ENCODE measurements around the gene STX16. TPM values are rescaled to one million over a fixed set of nuclear protein-coding genes. Genes with fewer than 3 reads are reported as not detected.

The STX16 gene
- total and polyA plus RNA-seq, 2 donors (not counting 1 experiment from before 2014, with no cell fraction given), result 39.3 to 64.9 TPM

DNA sequence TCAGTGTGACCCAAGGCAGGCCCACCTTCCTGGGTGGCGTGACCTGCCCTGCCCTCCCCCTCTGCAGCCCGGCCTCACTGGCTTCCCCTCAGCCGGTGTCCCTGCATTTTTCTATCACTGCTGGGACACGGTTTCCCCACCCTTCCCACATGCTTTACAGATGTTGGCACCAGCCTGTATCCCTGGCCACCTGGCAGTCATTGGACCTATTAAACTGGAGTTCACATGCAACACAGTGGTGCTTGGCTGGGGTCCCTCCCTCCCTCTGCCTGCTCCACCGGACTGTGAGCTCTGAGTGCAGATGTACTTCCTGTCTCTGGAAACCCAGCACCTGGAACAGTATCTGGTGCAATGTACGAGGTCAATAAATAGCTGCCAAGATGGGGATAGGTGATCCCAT is 25.5 kb upstream of the STX16 start:
- Histone ChIP-seq H3K4me1 (ENCODE audit: control insufficient read depth, extremely low read depth, insufficient read depth, low read length) (peaks cover 9% of the 10 kb centered on the region), H3K9me3 (ENCODE audit: control insufficient read depth, insufficient read depth, low read depth, low read length) (no peaks in the 10 kb centered on the region), H3K9ac (ENCODE audit: insufficient read depth, low read length) (no peak overlapping the region), H3K79me2 (ENCODE audit: control insufficient read depth, insufficient read depth, low read length) (no peaks in the 10 kb centered on the region), H4K20me1 (ENCODE audit: control insufficient read depth, extremely low read depth, insufficient read depth, low read length) (no peaks in the 10 kb centered on the region), H3K4me3 (replicated peaks in 1 of 4; ENCODE audit: control extremely low read depth in 1 of 4, insufficient read depth in 1 of 4, low read depth in 3 of 4, low read length in 4 of 4) (no peak overlapping the region), H3K4me2 (ENCODE audit: extremely low read depth, insufficient read depth, low read length) (no peak overlapping the region), H3K27me3 (ENCODE audit: control insufficient read depth, insufficient read depth, low read length) (no peaks in the 10 kb centered on the region), H2AFZ (ENCODE audit: low read length) (no peak overlapping the region), H3K36me3 (ENCODE audit: control insufficient read depth, insufficient read depth, low read length) (no peaks in the 10 kb centered on the region), H3K27ac (ENCODE audit: insufficient read depth, low read length) (no peak overlapping the region)
- DNase-seq (ENCODE audit: low read depth in 2 of 2), result no peak
- TF ChIP-seq, protein P1, sequence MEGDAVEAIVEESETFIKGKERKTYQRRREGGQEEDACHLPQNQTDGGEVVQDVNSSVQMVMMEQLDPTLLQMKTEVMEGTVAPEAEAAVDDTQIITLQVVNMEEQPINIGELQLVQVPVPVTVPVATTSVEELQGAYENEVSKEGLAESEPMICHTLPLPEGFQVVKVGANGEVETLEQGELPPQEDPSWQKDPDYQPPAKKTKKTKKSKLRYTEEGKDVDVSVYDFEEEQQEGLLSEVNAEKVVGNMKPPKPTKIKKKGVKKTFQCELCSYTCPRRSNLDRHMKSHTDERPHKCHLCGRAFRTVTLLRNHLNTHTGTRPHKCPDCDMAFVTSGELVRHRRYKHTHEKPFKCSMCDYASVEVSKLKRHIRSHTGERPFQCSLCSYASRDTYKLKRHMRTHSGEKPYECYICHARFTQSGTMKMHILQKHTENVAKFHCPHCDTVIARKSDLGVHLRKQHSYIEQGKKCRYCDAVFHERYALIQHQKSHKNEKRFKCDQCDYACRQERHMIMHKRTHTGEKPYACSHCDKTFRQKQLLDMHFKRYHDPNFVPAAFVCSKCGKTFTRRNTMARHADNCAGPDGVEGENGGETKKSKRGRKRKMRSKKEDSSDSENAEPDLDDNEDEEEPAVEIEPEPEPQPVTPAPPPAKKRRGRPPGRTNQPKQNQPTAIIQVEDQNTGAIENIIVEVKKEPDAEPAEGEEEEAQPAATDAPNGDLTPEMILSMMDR (conservative IDR thresholded peaks at IDR 0.05 in 1 of 2, IDR thresholded peaks at IDR 0.05 in 1 of 2; ENCODE audit: low read depth in 1 of 2, low read length in 2 of 2), result no peak
- TF ChIP-seq EZH2 (IDR thresholded peaks at IDR 0.05; ENCODE audit: low read length, missing control alignments), result no peak

DNA sequence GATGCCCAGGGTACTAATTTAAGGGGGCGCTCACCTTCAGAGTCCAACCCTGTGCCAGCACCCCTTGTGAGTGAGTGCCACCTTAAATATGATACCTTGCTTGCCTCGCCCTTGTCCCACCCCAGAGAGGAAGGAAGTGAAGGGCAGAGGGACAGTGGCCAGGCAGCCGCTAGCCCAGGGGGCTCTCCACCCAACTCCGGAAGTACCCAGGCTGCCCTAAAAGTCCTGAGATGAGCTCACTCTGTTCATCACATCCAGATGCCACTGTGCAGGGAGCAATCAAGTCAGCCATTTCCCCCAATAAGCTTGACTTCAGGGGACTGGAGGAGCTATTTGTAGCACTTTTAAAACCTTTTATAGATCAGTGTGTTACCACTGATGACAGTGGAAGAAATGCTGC is 25.0 kb upstream of the STX16 start:
- no peak for DNase-seq (ENCODE audit: low read depth in 2 of 2)
- no peaks in the 10 kb centered on the region for H3K36me3 ChIP-seq (ENCODE audit: control insufficient read depth, insufficient read depth, low read length)
- peaks cover 9% of the 10 kb centered on the region for H3K4me1 ChIP-seq (ENCODE audit: control insufficient read depth, extremely low read depth, insufficient read depth, low read length)
- no peaks in the 10 kb centered on the region for H3K9me3 ChIP-seq (ENCODE audit: control insufficient read depth, insufficient read depth, low read depth, low read length)
- TF ChIP-seq, protein P1 (conservative IDR thresholded peaks at IDR 0.05 in 1 of 2, IDR thresholded peaks at IDR 0.05 in 1 of 2; ENCODE audit: low read depth in 1 of 2, low read length in 2 of 2), result no peak
- no peak for TF ChIP-seq EZH2 (IDR thresholded peaks at IDR 0.05; ENCODE audit: low read length, missing control alignments)
- H3K79me2 ChIP-seq (ENCODE audit: control insufficient read depth, insufficient read depth, low read length), result no peaks in the 10 kb centered on the region
- no peaks in the 10 kb centered on the region for H4K20me1 ChIP-seq (ENCODE audit: control insufficient read depth, extremely low read depth, insufficient read depth, low read length)
- no peak overlapping the region for H3K4me2 ChIP-seq (ENCODE audit: extremely low read depth, insufficient read depth, low read length)
- H2AFZ ChIP-seq (ENCODE audit: low read length), result no peak overlapping the region
- no peak overlapping the region for H3K4me3 ChIP-seq (replicated peaks in 1 of 4; ENCODE audit: control extremely low read depth in 1 of 4, insufficient read depth in 1 of 4, low read depth in 3 of 4, low read length in 4 of 4)
- H3K27ac ChIP-seq (ENCODE audit: insufficient read depth, low read length), result no peak overlapping the region
- no peak overlapping the region for H3K9ac ChIP-seq (ENCODE audit: insufficient read depth, low read length)
- H3K27me3 ChIP-seq (ENCODE audit: control insufficient read depth, insufficient read depth, low read length), result no peaks in the 10 kb centered on the region

DNA sequence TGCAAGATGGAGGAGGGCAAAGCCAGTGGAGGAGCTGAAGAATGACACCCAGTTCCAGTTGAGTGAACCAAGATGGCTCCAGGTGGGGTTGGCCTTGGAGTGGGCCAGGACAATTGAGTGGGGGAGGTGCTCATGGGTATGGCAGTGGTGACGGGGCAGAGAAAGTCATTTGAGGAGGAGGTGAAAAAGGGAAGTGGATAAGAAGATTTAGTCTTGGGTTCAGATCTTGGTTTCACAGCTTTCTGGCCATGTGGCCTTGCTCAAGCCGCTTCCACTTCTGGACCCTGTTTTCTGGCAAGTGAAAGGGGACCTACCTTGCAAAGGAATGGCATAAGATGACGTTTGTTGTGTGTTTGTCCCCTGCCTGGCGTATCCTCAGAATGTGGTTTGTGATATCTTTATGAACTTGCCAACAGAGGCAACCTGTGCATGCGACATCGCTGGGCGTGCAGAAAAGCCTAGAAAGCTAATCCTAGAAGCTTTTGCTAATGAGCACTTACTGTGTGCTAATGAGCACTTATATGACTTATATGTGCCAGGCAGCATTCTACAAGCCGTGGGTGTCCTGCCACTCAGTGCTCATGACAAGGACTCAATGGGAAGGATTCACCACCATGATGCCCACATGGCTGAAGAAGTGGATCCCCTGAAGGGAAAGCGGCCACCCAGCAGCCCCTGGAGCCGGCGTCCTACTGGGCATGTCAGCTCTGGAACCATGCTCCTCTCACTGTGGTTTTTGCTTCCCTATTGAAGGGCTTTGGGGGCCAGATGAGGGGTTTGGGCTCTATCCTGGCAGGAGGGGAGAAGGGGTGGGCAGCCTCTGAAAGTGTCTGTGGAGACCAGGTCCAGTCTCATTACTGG is 23.6 kb upstream of the STX16 start:
- Histone ChIP-seq H3K9me3 (ENCODE audit: control insufficient read depth, insufficient read depth, low read depth, low read length) (no peaks in the 10 kb centered on the region), H3K4me1 (ENCODE audit: control insufficient read depth, extremely low read depth, insufficient read depth, low read length) (peaks cover 9% of the 10 kb centered on the region), H3K79me2 (ENCODE audit: control insufficient read depth, insufficient read depth, low read length) (no peaks in the 10 kb centered on the region), H3K27me3 (ENCODE audit: control insufficient read depth, insufficient read depth, low read length) (no peaks in the 10 kb centered on the region), H3K4me3 (replicated peaks in 1 of 4; ENCODE audit: control extremely low read depth in 1 of 4, insufficient read depth in 1 of 4, low read depth in 3 of 4, low read length in 4 of 4) (no peak overlapping the region), H3K36me3 (ENCODE audit: control insufficient read depth, insufficient read depth, low read length) (no peaks in the 10 kb centered on the region), H3K4me2 (ENCODE audit: extremely low read depth, insufficient read depth, low read length) (no peak overlapping the region), H3K27ac (ENCODE audit: insufficient read depth, low read length) (no peak overlapping the region), H2AFZ (ENCODE audit: low read length) (no peak overlapping the region), H3K9ac (ENCODE audit: insufficient read depth, low read length) (no peak overlapping the region), H4K20me1 (ENCODE audit: control insufficient read depth, extremely low read depth, insufficient read depth, low read length) (no peaks in the 10 kb centered on the region)
- TF ChIP-seq, protein P1 (conservative IDR thresholded peaks at IDR 0.05 in 1 of 2, IDR thresholded peaks at IDR 0.05 in 1 of 2; ENCODE audit: low read depth in 1 of 2, low read length in 2 of 2), result no peak
- no peak for TF ChIP-seq EZH2 (IDR thresholded peaks at IDR 0.05; ENCODE audit: low read length, missing control alignments)
- no peak for DNase-seq (ENCODE audit: low read depth in 2 of 2)
